BLaER1 treated with 17β-estradiol and CSF1 and Interleukin-3, amounts not matched to agents 10 nM and 100 nM (cell line): ENCODE data around the gene DLG5.
A peak's percentile ranks its signal among the peaks of the same experiment; 100 is the strongest.
"Not testable (repeated sequence)": the region's sequence is repeated elsewhere in the genome, so short reads cannot be mapped to it uniquely, and the experiment has no call there.

Experiments
- H3K27ac ChIP-seq, 11 experiments: shearing (Covaris generic); formaldehyde crosslinking; 2 replicates each; pipeline ENCODE4 v1.8.1; 2022
- H3K27me3 ChIP-seq, 11 experiments: shearing (Covaris generic); formaldehyde crosslinking; 2 replicates each; pipeline ENCODE4 v1.8.1; 2022
- H3K36me3 ChIP-seq, 11 experiments: shearing (Covaris generic); formaldehyde crosslinking; 2 replicates each; pipeline ENCODE4 v1.8.1; 2022
- H3K4me1 ChIP-seq, 10 experiments: shearing (Covaris generic); formaldehyde crosslinking; 2 replicates each; pipeline ENCODE4 v1.8.1; 2022
- H3K4me2 ChIP-seq, 11 experiments: shearing (Covaris generic); formaldehyde crosslinking; 2 replicates each; pipeline ENCODE4 v1.8.1; 2022
- H3K4me3 ChIP-seq, 10 experiments: shearing (Covaris generic); formaldehyde crosslinking; 2 replicates each; pipeline ENCODE4 v1.8.1; 2022
- H3K9ac ChIP-seq, 11 experiments: shearing (Covaris generic); formaldehyde crosslinking; 2 replicates each; pipeline ENCODE4 v1.8.1; 2022
- H3K9me3 ChIP-seq, 11 experiments: shearing (Covaris generic); formaldehyde crosslinking; replicated peaks in 1 of 11; 2 replicates each; pipeline ENCODE4 v1.8.1; 2022
- H4K20me1 ChIP-seq, 11 experiments: shearing (Covaris generic); formaldehyde crosslinking; 2 replicates each; pipeline ENCODE4 v1.8.1; 2022
- Cebpa-rat ChIP-seq, 11 experiments: shearing (Covaris generic); IDR thresholded peaks; 2 replicates each; pipeline ENCODE4 v1.8.1; 2022

Gene DLG5

GRCh38 chr10:77774940-77775391, 151.6 kb downstream of the DLG5 start:
- H3K36me3 ChIP-seq, result peaks cover 0 to 13% (median 0%) of the 10 kb centered on the region in 11 experiments; a peak in 3 of 22 replicates
- no peak overlapping the region for H3K4me2 ChIP-seq
- no peak for TF ChIP-seq Cebpa-rat (IDR thresholded peaks at IDR 0.05)
- no peaks in the 10 kb centered on the region for H4K20me1 ChIP-seq
- peaks cover 20 to 31% (median 28%) of the 10 kb centered on the region in 11 experiments for H3K9me3 ChIP-seq
- no peaks in the 10 kb centered on the region for H3K27me3 ChIP-seq
- no peak overlapping the region for H3K27ac ChIP-seq
- no peak overlapping the region for H3K9ac ChIP-seq
- H3K4me1 ChIP-seq, result peaks cover 0 to 8% (median 0%) of the 10 kb centered on the region in 10 experiments; a peak in 1 of 20 replicates
- no peak overlapping the region for H3K4me3 ChIP-seq

DNA sequence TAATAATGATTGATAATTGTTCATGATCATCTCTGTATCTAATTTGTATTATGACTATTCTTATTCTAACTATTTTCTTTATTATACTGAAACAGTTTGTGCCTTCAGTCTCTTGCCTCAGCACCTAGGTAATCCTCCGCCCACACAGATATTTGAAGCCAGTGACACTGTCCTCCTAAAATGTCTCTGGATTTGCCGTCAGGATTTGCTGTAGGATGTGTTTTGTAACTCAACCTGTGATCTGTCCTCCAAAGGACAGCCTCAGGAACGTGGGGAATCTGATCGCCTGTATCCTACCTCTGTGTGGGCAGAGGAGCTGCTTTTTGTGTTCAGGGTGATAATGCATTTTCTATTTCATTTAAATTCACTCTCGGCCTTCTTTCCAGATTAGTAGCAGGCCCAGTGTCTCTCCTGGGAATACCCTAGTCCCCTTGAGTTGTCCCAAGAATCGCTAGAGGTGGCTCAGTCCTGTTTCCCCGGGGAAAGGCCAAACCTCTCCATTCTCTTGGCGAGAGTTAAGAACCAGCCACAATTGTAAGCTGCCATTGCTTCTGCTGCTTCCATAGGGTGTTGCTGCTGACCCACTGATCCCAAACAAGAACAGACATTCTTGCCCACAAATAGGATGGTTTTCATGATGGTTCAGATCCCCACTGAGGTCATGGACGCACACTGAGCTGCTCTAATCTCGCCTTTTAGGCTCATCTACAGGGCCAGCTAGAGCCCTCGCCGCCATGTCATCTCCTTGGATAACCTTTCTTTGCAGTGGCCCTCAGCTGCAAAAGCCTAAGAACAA, 152.7 kb downstream of the DLG5 start:
- peaks cover 0 to 8% (median 0%) of the 10 kb centered on the region in 10 experiments; a peak in 1 of 20 replicates for H3K4me1 ChIP-seq
- no peaks in the 10 kb centered on the region for H4K20me1 ChIP-seq
- H3K36me3 ChIP-seq, result peaks cover 0 to 13% (median 0%) of the 10 kb centered on the region in 11 experiments; a peak in 3 of 22 replicates
- no peak for TF ChIP-seq Cebpa-rat (IDR thresholded peaks at IDR 0.05)
- H3K4me2 ChIP-seq, result no peak overlapping the region
- no peak overlapping the region for H3K27ac ChIP-seq
- H3K27me3 ChIP-seq, result no peaks in the 10 kb centered on the region
- H3K4me3 ChIP-seq, result no peak overlapping the region
- H3K9me3 ChIP-seq, result peaks cover 20 to 31% (median 28%) of the 10 kb centered on the region in 11 experiments
- no peak overlapping the region for H3K9ac ChIP-seq

DNA sequence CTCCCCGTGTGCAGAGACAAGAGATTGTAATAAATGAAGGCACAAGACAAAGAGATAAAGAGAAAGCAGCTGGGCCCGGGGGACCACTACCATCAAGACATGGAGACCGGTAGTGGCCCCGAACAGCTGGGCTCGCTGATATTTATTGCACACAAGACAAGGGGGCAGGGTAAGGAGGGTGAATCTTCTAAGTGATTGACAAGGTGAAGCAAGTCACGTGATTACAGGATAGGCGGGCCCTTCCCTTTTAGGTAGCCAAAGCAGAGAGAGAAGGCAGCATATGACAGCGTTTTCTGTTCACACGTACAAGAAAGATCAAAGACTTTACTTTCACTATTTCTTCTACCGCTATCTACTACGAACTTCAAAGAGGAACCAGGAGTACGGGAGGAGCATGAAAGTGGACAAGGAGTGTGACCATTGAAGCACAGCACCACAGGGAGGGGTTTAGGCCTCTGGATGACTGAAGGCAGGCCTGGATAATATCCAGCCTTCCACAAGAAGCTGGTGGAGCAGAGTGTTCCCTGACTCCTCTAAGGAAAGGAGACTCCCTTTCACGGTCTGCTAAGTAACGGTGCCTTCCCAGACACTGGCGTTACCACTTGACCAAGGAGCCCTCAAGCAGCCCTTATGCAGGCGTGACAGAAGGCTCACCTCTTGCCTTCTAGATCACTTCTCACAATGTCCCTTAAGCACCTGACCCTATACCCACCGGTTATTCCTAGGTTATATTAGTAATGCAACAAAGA, 153.5 kb downstream of the DLG5 start:
- H3K9me3 ChIP-seq, result peaks cover 20 to 31% (median 27%) of the 10 kb centered on the region in 11 experiments
- not testable (repeated sequence) for H3K9ac ChIP-seq, H3K4me2 ChIP-seq, H3K27ac ChIP-seq, H3K4me3 ChIP-seq, H4K20me1 ChIP-seq, H3K27me3 ChIP-seq, H3K4me1 ChIP-seq
- peaks cover 0 to 13% (median 0%) of the 10 kb centered on the region in 11 experiments; a peak in 3 of 22 replicates for H3K36me3 ChIP-seq

DNA sequence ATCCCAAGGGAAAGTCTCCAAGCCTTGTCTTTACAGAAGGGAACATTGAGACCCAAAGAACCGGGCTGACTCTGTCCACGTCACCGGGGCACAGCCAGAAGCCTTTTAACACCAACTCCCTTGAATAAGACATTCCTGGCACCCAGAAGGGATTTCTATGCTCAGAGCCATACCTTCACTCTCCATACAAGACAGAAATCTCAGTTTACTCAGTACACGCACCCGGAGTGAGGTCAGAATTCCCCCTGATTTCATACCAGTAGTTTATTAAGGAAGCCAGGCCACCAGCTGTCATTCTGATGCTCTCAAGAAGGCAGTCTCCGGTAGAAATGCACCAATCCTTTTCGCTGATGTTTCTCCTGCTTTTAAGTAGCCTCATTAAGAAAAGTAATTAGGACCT, 154.7 kb downstream of the DLG5 start:
- Histone ChIP-seq H3K36me3 (peaks cover 0 to 7% (median 0%) of the 10 kb centered on the region in 11 experiments; a peak in 3 of 22 replicates), H3K4me3 (no peak overlapping the region), H3K4me2 (no peak overlapping the region), H3K9ac (no peak overlapping the region), H3K27ac (no peak overlapping the region), H4K20me1 (no peaks in the 10 kb centered on the region), H3K27me3 (no peaks in the 10 kb centered on the region), H3K4me1 (peaks cover 0 to 8% (median 0%) of the 10 kb centered on the region in 10 experiments; a peak in 1 of 20 replicates), H3K9me3 (peaks cover 9 to 20% (median 15%) of the 10 kb centered on the region in 11 experiments)
- TF ChIP-seq Cebpa-rat (IDR thresholded peaks at IDR 0.05), result no peak

DNA sequence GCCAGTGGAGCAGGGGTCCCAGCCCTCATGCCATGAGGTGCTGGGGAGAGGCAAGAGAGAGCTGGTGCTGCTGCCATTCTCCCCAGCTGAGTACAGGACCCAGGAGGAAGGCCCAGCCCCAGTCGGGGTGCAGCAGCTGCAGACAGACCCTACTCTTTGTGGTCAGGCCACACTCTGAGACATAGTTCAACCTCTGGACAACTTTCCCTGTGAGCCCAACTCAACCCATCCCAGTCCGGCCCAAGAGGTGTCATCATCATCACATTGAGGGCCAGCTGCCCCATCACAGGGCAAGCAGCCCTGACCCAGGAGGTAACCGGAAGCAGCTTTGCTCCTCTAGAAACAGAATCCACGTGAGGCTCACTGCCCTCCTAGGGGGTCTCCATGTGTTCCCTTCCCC, 155.1 kb downstream of the DLG5 start:
- Histone ChIP-seq H3K4me3 (no peak overlapping the region), H3K4me1 (peaks cover 0 to 8% (median 0%) of the 10 kb centered on the region in 10 experiments; a peak in 1 of 20 replicates), H3K9ac (no peak overlapping the region), H3K36me3 (peaks cover 0 to 3% (median 0%) of the 10 kb centered on the region in 11 experiments; a peak in 1 of 22 replicates), H3K4me2 (no peak overlapping the region), H4K20me1 (no peaks in the 10 kb centered on the region), H3K27me3 (no peaks in the 10 kb centered on the region), H3K27ac (no peak overlapping the region), H3K9me3 (peaks cover 5 to 16% (median 11%) of the 10 kb centered on the region in 11 experiments)
- TF ChIP-seq Cebpa-rat (IDR thresholded peaks at IDR 0.05), result no peak

DNA sequence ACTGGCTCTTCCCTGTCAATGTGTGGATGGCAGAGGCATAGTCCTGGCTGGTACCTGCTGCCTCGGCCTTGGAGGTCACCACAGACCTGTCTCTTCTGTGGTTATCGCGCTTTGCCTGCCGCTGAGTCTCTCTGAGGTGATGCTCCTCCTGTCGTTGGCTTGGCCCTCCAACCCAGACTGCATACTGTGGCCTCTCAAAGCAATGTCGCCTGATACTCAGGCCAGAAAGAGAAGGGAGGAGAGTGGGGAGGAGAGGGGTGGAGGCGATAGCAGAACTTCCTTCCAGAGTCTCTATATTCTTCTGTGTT, 155.7 kb downstream of the DLG5 start:
- Histone ChIP-seq H3K4me3 (no peak overlapping the region), H4K20me1 (no peaks in the 10 kb centered on the region), H3K27ac (no peak overlapping the region), H3K9ac (no peak overlapping the region), H3K9me3 (peaks cover 0 to 11% (median 5%) of the 10 kb centered on the region in 11 experiments; a peak in 14 of 22 replicates), H3K4me2 (peak overlapping the region in 3 of 11 experiments; percentile 2 to 12 (median 11); a peak in 2 of 22 replicates), H3K27me3 (no peaks in the 10 kb centered on the region), H3K4me1 (peaks cover 0 to 8% (median 0%) of the 10 kb centered on the region in 10 experiments; a peak in 1 of 20 replicates), H3K36me3 (no peaks in the 10 kb centered on the region)
- no peak for TF ChIP-seq Cebpa-rat (IDR thresholded peaks at IDR 0.05)

- H3K36me3 ChIP-seq, result no peaks in the 10 kb centered on the region
- peaks cover 0 to 8% (median 0%) of the 10 kb centered on the region in 10 experiments; a peak in 1 of 20 replicates for H3K4me1 ChIP-seq
- H3K27ac ChIP-seq, result no peak overlapping the region
- H3K4me2 ChIP-seq, result peak overlapping the region in 3 of 11 experiments; percentile 2 to 12 (median 11); a peak in 2 of 22 replicates
- H3K9ac ChIP-seq, result no peak overlapping the region
- no peak for TF ChIP-seq Cebpa-rat (IDR thresholded peaks at IDR 0.05)
- H4K20me1 ChIP-seq, result no peaks in the 10 kb centered on the region
- H3K9me3 ChIP-seq, result peaks cover 0 to 5% (median 0%) of the 10 kb centered on the region in 11 experiments; a peak in 5 of 22 replicates
- no peak overlapping the region for H3K4me3 ChIP-seq
- no peaks in the 10 kb centered on the region for H3K27me3 ChIP-seq
Measured at GRCh38 chr10:77770081-77770867, 156.3 kb downstream of the DLG5 start.

DNA sequence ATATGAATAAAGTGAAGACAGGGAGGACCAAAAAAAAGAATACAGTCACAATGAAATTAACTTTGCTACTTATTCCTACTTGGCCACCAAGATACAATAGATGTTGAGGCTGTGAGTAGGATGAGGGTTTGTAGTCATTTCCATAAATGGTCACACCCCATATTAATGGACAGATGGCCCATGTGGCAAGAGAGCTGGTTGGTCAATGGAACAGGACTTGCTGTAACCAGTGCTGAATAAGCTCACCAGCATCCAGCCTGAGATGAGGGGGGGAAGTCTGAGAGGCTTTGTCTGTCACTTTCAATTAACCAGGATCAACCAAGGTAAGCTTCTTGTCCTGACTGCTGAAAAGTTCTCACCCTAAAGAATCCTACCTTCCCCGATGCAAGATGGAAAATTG, 158.5 kb downstream of the DLG5 start:
- Histone ChIP-seq H3K9me3 (no peaks in the 10 kb centered on the region), H3K27ac (no peak overlapping the region), H3K9ac (no peak overlapping the region), H4K20me1 (no peaks in the 10 kb centered on the region), H3K36me3 (no peaks in the 10 kb centered on the region), H3K4me2 (no peak overlapping the region), H3K27me3 (no peaks in the 10 kb centered on the region), H3K4me1 (peaks cover 0 to 15% (median 7%) of the 10 kb centered on the region in 10 experiments; a peak in 8 of 20 replicates), H3K4me3 (no peak overlapping the region)
- no peak for TF ChIP-seq Cebpa-rat (IDR thresholded peaks at IDR 0.05)
